GM12878 (cell line): ENCODE measurements around the gene ARID5B. TPM values are rescaled to one million over a fixed set of nuclear protein-coding genes. Genes with fewer than 3 reads are reported as not detected.
A peak's percentile ranks its signal among the peaks of the same experiment; 100 is the strongest.

ENCODE experiments used
- ATAC-seq: fragments of 200-7000 bp; cut with Tn5 transposase; 3 replicates; pipeline ENCODE4 v1.9.1; 2020; ENCODE audit warnings: mild to moderate bottlenecking, moderate library complexity
- BruUV-seq: library from RNA; stranded (reverse); fragments of 400-500 nt; replicated peaks from 2 replicates; lab custom pipeline; 2021; lab: Mats Ljungman, UMichigan
- CTCF ChIA-PET: fragments of 300-600 bp; sonication (Branson Sonifier 250); formaldehyde crosslinking; extraction: SDS; loops from one replicate; lab custom pipeline; 2021; ENCODE audit warnings: inconsistent platforms; lab: Yijun Ruan, JAX
- POLR2A ChIA-PET: fragments of 350-600 bp; formaldehyde crosslinking; extraction: SDS; loops from one replicate; lab custom pipeline; 2021; ENCODE audit warnings: inconsistent platforms; lab: Charles Lee
- RAD21 ChIA-PET: fragments of 300-600 bp; sonication (Branson Sonifier 250); formaldehyde crosslinking; loops from one replicate; lab custom pipeline; 2023; ENCODE audit warnings: antibody characterized with exemption; ENCODE audit not compliant: unreplicated experiment; lab: Charles Lee
- SMC1A ChIA-PET: fragments of 300-600 bp; sonication (Branson Sonifier 250); formaldehyde crosslinking; loops from one replicate; lab custom pipeline; 2023; ENCODE audit not compliant: unreplicated experiment, uncharacterized antibody; lab: Charles Lee
- DNase-seq: peaks from one replicate; pipeline ENCODE4 v3.0.0-alpha.2; 2011; ENCODE audit warnings: low read depth, low spot score
- FAIRE-seq: peaks from 3 replicates; lab custom pipeline; 2011; peaks lifted over from hg19 to GRCh38; lab: Jason Lieb, UNC
- H2AFZ ChIP-seq: 2 replicates; pipeline ENCODE4 v1.6.0; 2011; ENCODE audit warnings: low read depth, low read length, control low read depth; ENCODE audit not compliant: control insufficient read depth
- H3K27ac ChIP-seq: 2 replicates; pipeline ENCODE4 v1.5.1; 2011; ENCODE audit warnings: control low read depth; ENCODE audit not compliant: control insufficient read depth, insufficient read depth
- H3K27me3 ChIP-seq, 2 experiments: replicated peaks in 1 of 2; 2 replicates each; pipeline versions ENCODE4 v1.6.0 to v1.6.1; 2011; ENCODE audit warnings: low read length in 1 of 2; ENCODE audit not compliant: control insufficient read depth in 2 of 2, insufficient read depth in 2 of 2
- H3K36me3 ChIP-seq, 2 experiments: 2 replicates each; pipeline ENCODE4 v1.5.1; 2011; ENCODE audit warnings: low read length in 1 of 2; ENCODE audit not compliant: control insufficient read depth in 2 of 2, insufficient read depth in 2 of 2
- H3K4me1 ChIP-seq: 2 replicates; pipeline ENCODE4 v1.6.1; 2011; ENCODE audit warnings: mild to moderate bottlenecking, low read length, moderate library complexity, mixed read lengths; ENCODE audit not compliant: control insufficient read depth, insufficient read depth
- H3K4me2 ChIP-seq: 2 replicates; pipeline ENCODE4 v1.6.0; 2011; ENCODE audit warnings: control low read depth; ENCODE audit not compliant: control insufficient read depth, insufficient read depth
- H3K4me3 ChIP-seq: fragments of 200-600 bp; sonication (generic); 2 replicates; pipeline ENCODE4 v1.5.1; 2016
- H3K79me2 ChIP-seq: 2 replicates; pipeline ENCODE4 v1.6.0; 2011; ENCODE audit warnings: low read length; ENCODE audit not compliant: control insufficient read depth, insufficient read depth
- H3K9ac ChIP-seq: 2 replicates; pipeline ENCODE4 v1.8.0; 2011; ENCODE audit warnings: low read length, control low read depth, mixed read lengths; ENCODE audit not compliant: control insufficient read depth, insufficient read depth
- H3K9me3 ChIP-seq: replicated peaks from 3 replicates; pipeline ENCODE4 v1.5.1; 2011; ENCODE audit warnings: mild to moderate bottlenecking, low read length; ENCODE audit not compliant: control insufficient read depth, insufficient read depth
- H4K20me1 ChIP-seq: 2 replicates; pipeline ENCODE4 v1.6.0; 2011; ENCODE audit not compliant: control insufficient read depth, insufficient read depth
- CREM ChIP-seq: IDR thresholded peaks from 2 replicates; pipeline ENCODE4 v1.6.1; 2014; ENCODE audit warnings: antibody characterized with exemption, low read depth
- PBX3 ChIP-seq: IDR thresholded peaks from 2 replicates; pipeline ENCODE4 v1.6.1; 2011; ENCODE audit warnings: mild to moderate bottlenecking, low read depth, low read length, moderate library complexity; ENCODE audit not compliant: insufficient replicate concordance
- POLR2A ChIP-seq: IDR thresholded peaks from 2 replicates; pipeline ENCODE4 v1.6.1; 2011; ENCODE audit warnings: low read depth, mild to moderate bottlenecking, low read length
- WGBS: methylation state at CpG from one replicate; pipeline ENCODE4 v1.1.6; 2016; ENCODE audit warnings: low lambda C conversion rate; ENCODE audit not compliant: insufficient replicate concordance, insufficient coverage; ENCODE audit errors: missing lambda C conversion rate; 5-methylcytosine and 5-hydroxymethylcytosine counted together
- in situ Hi-C: fragments of 300-500 bp; cut with MboI; formaldehyde crosslinking; loops from 9 replicates; pipeline ENCODE4 v1.14.3; 2018; ENCODE audit warnings: mixed read lengths
- intact Hi-C: fragments of 100-400 bp; cut with micrococcal nuclease; formaldehyde crosslinking; loops from one replicate; pipeline ENCODE4 v1.14.2; 2022; ENCODE audit not compliant: unreplicated experiment
- polyA plus RNA-seq, 11 experiments: library from polyadenylated mRNA; depleted of rRNA in 4 of 11; unstranded in 6 of 11; stranded (reverse) in 5 of 11; fragments of >200 nt; fragmentation: Nextera tagmentation in 4 of 11; fragmentation: Illumina TruSeq in 1 of 11; extraction: Ambion mirVana in 4 of 11; extraction: Trizol in 1 of 11; gene quantifications; 1 replicate in 1 of 11; 2 replicates in 10 of 11; pipeline versions ENCODE4 v1.2.1 to v1.2.3, GENCODE V29; 2011 to 2016; ENCODE audit warnings: inconsistent platforms in 2 of 11, missing spikeins in 2 of 11, low read depth in 1 of 11
- total RNA-seq, 4 experiments: library from RNA; depleted of rRNA in 3 of 4; stranded (reverse); fragments of >200 nt in 3 of 4; fragmentation: Illumina TruSeq in 1 of 4; extraction: Trizol in 1 of 4; gene quantifications; 2 replicates each; pipeline versions ENCODE4 v1.2.1 to v1.2.3, GENCODE V29; 2013 to 2021

ARID5B gene
- total and polyA plus RNA-seq, 10 of the 15 experiments (the other 5 are each of a cell fraction or from before 2014, with no cell fraction given): 2.7 to 8.5 (median 6.1) TPM

GRCh38 chr10:62000037-62000603 is 98.6 kb downstream of the ARID5B start (continued):
- peak; percentile 96 for TF ChIP-seq CREM

- H3K9ac ChIP-seq: peak overlapping the region; percentile 41; the same call in 1 of the 2 replicates
- 0 out of 2 replicates have a peak, but pooled peaks have one; percentile 21 for TF ChIP-seq POLR2A
- no peak for TF ChIP-seq PBX3
- SMC1A ChIA-PET: interaction anchor here (0.6 to 1.1 kb wide), 3 partner anchors 13 to 97 kb away, joined by 3 to 4 read pairs (median 4); no protein-coding TSS in a partner anchor
- peak overlapping the region; percentile 81 for H3K4me2 ChIP-seq
- in situ Hi-C loops: no loop called here
- CTCF ChIA-PET: interaction anchor here (1.0 to 1.7 kb wide), 3 partner anchors 12 to 38 kb away, joined by 3 to 4 read pairs (median 3); no protein-coding TSS in a partner anchor
- RAD21 ChIA-PET: interaction anchor here (0.6 to 1.9 kb wide), 2 partner anchors 12 to 95 kb away, joined by 3 to 7 read pairs; no protein-coding TSS in a partner anchor
- H2AFZ ChIP-seq: no peak overlapping the region
- TSS peak; percentile 71 for BruUV-seq
- peaks cover 44% of the 10 kb centered on the region for H3K4me1 ChIP-seq
- POLR2A ChIA-PET: interaction anchor here (0.6 kb wide), 1 partner anchor 69 kb away, joined by 3 read pairs; no protein-coding TSS in a partner anchor
- intact Hi-C loops: loop anchor here (1.0 to 2.0 kb wide), 3 partner anchors 36 to 97 kb away; no protein-coding TSS in a partner anchor
- peaks cover 6% of the 10 kb centered on the region; the same call in 2 of the 3 replicates for H3K9me3 ChIP-seq
- H3K27me3 ChIP-seq: no peaks in the 10 kb centered on the region
- H3K36me3 ChIP-seq: peaks cover 0 to 4% of the 10 kb centered on the region in 2 experiments; a peak in 3 of 4 replicates
- FAIRE-seq (peak; percentile 71), ATAC-seq (peak; percentile 36; the same call in 2 of the 3 replicates), DNase-seq (no peak)
- H3K27ac ChIP-seq: peak overlapping the region; percentile 96
- H4K20me1 ChIP-seq: no peaks in the 10 kb centered on the region
- H3K79me2 ChIP-seq: peaks cover 42% of the 10 kb centered on the region
- WGBS: 65% methylated on average over 7 of the region's 7 CpGs
- no peak overlapping the region for H3K4me3 ChIP-seq
Measured at GRCh38 chr10:62000726-62001125, 99.2 kb downstream of the ARID5B start.
